Placental pericyte (primary cell): ENCODE measurements around the gene VPREB3. TPM values are rescaled to one million over a fixed set of nuclear protein-coding genes. Genes with fewer than 3 reads are reported as not detected.

Experiments
- total RNA-seq: library from RNA; depleted of rRNA; stranded (reverse); fragments of >200 nt; gene quantifications from 2 replicates; pipeline ENCODE4 v1.2.3, GENCODE V29; 2012

The VPREB3 gene, protein sequence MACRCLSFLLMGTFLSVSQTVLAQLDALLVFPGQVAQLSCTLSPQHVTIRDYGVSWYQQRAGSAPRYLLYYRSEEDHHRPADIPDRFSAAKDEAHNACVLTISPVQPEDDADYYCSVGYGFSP
- not detected in 2 replicates for total RNA-seq

DNA sequence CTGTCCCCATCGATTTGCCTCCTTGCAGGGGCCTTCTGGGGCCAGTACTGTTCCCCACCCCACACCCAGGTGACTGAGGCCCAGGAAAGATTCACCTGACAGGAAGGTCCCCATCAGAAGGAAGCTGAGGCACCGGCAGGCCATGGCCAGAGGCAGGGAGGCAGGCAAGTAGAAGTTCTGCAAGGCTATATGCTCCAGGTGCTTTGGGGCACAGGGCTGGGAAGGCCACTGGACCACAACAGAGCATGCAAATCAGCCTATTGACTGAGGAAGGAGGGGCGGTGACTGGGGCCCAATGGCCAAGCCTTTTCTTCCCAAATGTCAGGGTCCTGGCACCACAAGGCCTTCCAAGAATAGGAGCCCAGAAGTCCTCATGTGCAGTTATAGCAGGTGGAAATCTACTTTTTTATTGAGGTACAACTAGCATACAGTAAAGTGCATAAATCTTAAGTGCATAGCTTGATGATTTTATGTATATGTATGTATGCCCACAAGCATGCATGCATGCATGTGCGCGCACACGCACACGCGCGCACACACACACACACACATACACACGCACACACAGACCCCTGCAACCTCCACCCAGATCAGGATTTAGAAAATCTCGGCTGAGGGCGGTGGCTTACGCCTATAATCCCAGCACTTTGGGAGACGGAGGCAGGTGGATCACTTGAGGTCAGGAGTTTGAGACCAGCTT is at the start of gene VPREB3:
TSS of gene VPREB3 (minus strand) at position 206 of the 700 bp plus-strand sequence. CDS start at position 144, 62 bp downstream.

DNA sequence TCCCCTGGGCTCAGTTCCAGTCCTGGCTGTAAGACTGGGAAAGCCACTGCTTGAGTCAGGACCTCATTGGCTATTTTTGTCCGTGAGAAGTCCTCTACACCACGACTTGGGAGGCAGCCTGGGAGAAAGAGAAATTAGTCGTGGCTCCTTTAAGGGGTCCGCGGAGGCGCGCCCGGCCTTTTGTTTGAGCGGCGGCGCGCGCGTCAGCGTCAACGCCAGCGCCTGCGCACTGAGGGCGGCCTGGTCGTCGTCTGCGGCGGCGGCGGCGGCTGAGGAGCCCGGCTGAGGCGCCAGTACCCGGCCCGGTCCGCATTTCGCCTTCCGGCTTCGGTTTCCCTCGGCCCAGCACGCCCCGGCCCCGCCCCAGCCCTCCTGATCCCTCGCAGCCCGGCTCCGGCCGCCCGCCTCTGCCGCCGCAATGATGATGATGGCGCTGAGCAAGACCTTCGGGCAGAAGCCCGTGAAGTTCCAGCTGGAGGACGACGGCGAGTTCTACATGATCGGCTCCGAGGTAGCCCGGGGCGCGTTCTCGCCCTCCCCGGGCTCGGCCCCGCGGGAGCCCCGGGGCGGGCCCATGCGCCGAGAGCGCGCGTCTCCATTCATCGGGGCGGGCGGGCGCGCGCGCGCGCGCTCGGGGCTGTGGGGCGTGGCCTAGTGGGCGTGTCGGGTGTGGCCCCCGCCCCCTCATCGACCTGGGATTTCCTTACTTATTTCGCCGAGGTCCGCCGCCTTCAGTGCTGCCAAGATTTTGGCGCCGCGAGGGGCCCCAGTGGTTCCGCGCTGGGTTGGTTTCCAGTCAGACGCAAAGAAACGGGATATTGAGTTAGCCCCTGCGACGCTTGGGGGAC is 32.8 kb upstream of the VPREB3 start, which contains the start of gene SMARCB1:
TSS of gene SMARCB1 (plus strand) at position 215 of the 848 bp plus-strand sequence. CDS start at position 419, 204 bp downstream.

DNA sequence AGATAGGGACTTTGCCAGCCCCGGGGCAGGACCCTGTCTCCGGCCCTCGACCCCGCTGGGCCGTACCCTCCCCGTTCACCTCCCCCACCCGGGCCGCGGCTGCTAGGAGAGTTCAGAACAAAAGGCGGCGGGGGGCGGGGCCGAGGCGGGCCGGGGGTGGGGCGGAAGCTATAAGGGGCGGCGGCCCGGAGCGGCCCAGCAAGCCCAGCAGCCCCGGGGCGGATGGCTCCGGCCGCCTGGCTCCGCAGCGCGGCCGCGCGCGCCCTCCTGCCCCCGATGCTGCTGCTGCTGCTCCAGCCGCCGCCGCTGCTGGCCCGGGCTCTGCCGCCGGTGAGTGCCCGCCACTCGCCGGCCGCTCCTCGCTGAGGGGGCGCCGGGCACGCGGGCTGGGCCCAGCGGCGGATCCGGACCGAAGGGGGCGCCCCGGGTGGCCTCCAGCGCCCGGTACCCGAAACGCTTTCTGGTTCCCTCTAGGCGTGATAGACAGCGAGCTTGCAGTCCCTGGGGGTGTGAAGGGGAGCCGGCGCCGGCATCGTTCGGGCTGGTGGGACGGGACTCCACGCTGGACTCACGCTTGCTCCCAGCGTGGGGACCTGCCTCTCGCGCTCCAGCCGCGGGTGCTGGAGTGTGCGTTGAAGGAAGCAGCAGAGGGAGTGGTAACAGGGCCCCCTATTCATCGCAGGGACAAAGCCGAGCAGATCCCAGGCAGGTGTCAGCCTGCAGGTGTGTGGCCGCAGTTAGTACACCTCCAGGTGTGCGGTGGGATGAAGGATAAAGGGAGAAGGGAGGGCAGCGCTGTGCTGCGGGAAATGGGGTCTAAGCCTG is 18.6 kb upstream of the VPREB3 start, which contains the start of gene MMP11:
TSS of gene MMP11 (plus strand) at position 201 of the 825 bp plus-strand sequence. CDS start at position 223, 22 bp downstream.

DNA sequence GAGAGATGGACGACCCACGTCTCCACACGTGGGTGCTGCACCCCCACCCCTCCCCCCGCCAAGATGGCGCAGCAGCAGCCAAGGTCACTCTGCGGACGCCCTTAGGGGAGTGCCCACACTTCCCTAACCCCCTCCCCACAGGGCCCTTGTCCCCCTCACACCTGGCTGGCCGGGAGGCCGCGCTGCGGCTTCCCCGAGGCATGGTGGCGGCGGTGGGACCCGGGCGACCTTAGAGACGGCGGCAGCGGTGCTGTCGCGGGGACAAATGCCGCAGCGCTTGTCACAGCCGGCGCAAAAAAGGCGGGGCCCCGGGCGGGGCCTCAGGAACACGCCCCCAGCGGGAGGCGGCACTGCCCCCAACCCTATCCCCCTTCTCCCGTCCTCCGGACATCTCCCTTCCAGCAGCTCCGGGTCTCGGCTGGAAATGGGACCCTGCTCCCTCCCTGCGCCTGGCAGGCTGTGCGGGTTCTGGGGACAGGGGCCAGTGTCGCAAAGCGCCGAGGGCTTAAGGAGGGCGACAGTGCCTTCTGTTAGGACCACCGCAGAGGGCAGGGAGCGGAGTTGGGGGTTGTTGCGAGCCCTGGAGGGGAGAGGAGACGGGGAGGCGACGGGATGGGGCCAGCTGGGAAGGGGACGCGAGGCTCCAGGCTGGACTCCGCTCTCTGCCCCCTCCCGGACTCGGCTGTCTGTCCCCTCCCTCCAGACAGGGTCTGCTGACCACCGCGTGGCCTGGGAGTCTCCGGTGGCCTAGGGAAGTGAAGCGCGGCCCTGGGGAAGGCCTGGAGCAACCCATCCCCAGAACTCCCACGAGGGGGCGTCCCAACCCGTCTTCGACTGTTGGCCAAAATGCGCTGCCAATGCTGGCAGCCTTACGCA is 13.7 kb upstream of the VPREB3 start, which contains the start of gene CHCHD10:
TSS of gene CHCHD10 (minus strand) at position 300 of the 876 bp plus-strand sequence. CDS start at position 202, 98 bp downstream.

DNA sequence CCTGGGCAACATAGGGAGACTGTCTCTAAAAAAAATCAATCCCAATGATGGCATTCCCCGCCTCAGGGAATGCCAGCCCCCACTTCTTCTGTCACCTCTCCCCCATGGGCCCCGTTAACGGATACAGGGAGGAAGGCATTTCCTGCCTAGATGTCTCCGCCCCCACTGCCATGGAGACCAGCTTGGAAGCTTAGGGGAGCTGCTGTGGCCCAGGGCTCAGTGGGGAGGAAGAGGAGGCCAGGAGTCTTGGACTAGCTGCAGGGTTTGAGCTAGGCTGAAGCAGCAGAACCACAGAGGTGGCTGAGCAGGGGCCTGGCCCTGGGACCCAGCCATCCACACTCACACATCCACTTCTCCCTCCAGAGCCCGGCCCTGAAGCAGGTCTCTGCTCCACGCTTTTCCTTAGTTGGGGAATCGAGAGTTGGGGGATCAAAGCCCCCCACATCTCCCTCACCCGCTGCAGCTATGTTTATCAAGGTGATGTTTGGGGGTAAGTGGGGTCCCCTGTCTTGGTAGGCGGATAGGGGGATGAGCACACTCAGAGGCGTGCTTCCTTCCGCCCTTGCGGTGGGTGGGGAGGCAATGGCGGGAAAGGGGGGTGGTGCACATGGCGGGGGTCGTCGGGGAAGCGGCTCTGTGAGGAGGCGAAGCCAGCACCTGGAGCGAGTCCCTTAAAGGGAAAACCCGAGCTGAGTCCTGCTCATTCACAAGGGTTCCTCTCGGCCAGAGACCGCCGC is 8.8 kb upstream of the VPREB3 start, which contains the start of gene C22orf15:
TSS of gene C22orf15 (plus strand) at position 149 of the 737 bp plus-strand sequence. CDS start at position 466, 317 bp downstream.

DNA sequence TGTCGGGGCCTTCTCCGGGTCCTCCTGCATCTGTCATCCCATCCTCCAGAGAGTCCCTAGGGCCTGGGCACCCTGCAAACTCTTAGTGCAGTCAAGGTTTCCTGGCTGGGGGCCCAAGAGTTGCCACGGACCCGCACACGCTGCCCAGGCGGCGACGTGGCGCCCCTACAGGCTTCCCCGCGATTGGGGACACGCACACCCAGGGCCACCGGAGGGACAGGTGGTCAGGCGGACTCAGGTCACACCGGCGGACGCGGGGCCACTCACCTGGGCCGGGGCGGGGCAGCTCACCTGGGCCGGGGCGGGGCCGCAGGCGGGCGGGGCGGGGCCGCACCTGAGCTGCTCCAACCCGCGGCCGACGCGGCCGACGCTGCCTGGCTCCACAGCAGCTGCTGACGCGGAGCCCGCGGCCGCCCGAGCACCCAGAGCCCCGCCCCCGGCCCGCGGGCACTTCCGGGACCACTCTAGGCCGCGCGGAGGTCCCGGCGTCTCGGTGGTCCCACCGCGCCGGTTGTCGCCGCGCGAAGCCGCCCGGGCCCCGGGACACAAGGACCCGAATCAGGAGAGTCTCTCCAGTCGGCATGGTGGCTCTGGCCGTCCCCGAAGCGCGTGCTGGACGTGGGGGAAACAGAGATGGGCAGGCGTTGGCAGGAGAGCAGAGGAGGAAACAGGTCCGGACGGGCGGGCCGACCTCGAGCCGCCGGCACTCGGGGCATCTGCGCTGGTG is 3.3 kb downstream of the VPREB3 start, which contains the start of gene ZNF70:
TSS of gene ZNF70 (minus strand) at position 399 of the 727 bp plus-strand sequence. CDS start 5,972 bp downstream, outside the sequence.

Other genes with a start within 250 kb of the VPREB3 start
- not detected in 2 replicates for gene IGLL1, start 174.1 kb downstream of the VPREB3 start, total RNA-seq
- gene DRICH1, start 122.1 kb downstream of the VPREB3 start, total RNA-seq: not detected in 2 replicates
- gene RGL4, start 63.4 kb downstream of the VPREB3 start, total RNA-seq: not detected in 2 replicates
- 7.4 and 12.3 TPM in 2 replicates for gene ZNF70, start 3.3 kb downstream of the VPREB3 start, total RNA-seq
- gene C22orf15, start 8.6 kb upstream of the VPREB3 start, total RNA-seq: 0.44 and 0.86 TPM in 2 replicates
- gene CHCHD10, start 13.5 kb upstream of the VPREB3 start, total RNA-seq: 2.2 and 3.1 TPM in 2 replicates
- gene MMP11, start 18.4 kb upstream of the VPREB3 start, total RNA-seq: 32.8 and 35.7 TPM in 2 replicates
- 94.8 and 101 TPM in 2 replicates for gene SMARCB1, start 32.5 kb upstream of the VPREB3 start, total RNA-seq
- 0.43 and 9.0 TPM in 2 replicates for gene DERL3, start 84.6 kb upstream of the VPREB3 start, total RNA-seq
- gene SLC2A11, start 103.5 kb upstream of the VPREB3 start, total RNA-seq: 11.4 and 15.9 TPM in 2 replicates
- 102 and 150 TPM in 2 replicates for gene MIF, start 140.0 kb upstream of the VPREB3 start, total RNA-seq
- 9.3 and 12.3 TPM in 2 replicates for gene GSTT2B, start 206.8 kb upstream of the VPREB3 start, total RNA-seq
- 1.0 and 1.1 TPM in 2 replicates for gene DDTL, start 212.5 kb upstream of the VPREB3 start, total RNA-seq
- gene DDT, start 220.0 kb upstream of the VPREB3 start, total RNA-seq: 46.6 and 69.7 TPM in 2 replicates
- 0.22 and 1.4 TPM in 2 replicates for gene GSTT2, start 225.7 kb upstream of the VPREB3 start, total RNA-seq